K562 (cell line): ENCODE results near the gene RAB25. TPM values are rescaled to one million over a fixed set of nuclear protein-coding genes. Genes with fewer than 3 reads are reported as not detected.

Experiments
- ARHGAP35 ChIP-seq: fragments of 450-650 bp; IDR thresholded peaks from 2 replicates; pipeline ENCODE4 v1.6.1; 2018; ENCODE audit not compliant: partially characterized antibody
- ARID1B ChIP-seq: fragments of 450-650 bp; IDR thresholded peaks from 2 replicates; pipeline ENCODE4 v1.6.1; 2016; ENCODE audit warnings: antibody characterized with exemption, mild to moderate bottlenecking, inconsistent platforms
- ATF2 ChIP-seq: sonication (generic); formaldehyde crosslinking; IDR thresholded peaks from 2 replicates; pipeline ENCODE4 v1.8.1; 2022; ENCODE audit warnings: missing genetic modification reagents
- CAMTA2 ChIP-seq: fragments of 250-450 bp; sonication (Bioruptor Pico); conservative IDR thresholded peaks from 2 replicates; pipeline ENCODE4 v1.5.1; 2022
- NFATC3 ChIP-seq: fragments of 450-650 bp; IDR thresholded peaks from 2 replicates; pipeline ENCODE4 v1.6.1; 2017; ENCODE audit warnings: mild to moderate bottlenecking
- POLR3G ChIP-seq: IDR thresholded peaks from 2 replicates; pipeline ENCODE4 v1.6.1; 2011; ENCODE audit not compliant: insufficient read length, insufficient replicate concordance; ENCODE audit errors: extremely low read depth
- RREB1 ChIP-seq: fragments of 250-450 bp; sonication (Bioruptor Pico); IDR thresholded peaks from 2 replicates; pipeline ENCODE4 v1.4.0; 2020
- TFAP4 ChIP-seq: sonication (generic); formaldehyde crosslinking; IDR thresholded peaks from 2 replicates; pipeline ENCODE4 v1.8.0; 2022; ENCODE audit warnings: missing genetic modification reagents, mild to moderate bottlenecking, moderate library complexity, borderline replicate concordance
- ZNF277 ChIP-seq: fragments of 250-450 bp; sonication (Bioruptor Pico); IDR thresholded peaks from 2 replicates; pipeline ENCODE4 v1.8.0; 2022; ENCODE audit warnings: inconsistent platforms, mild to moderate bottlenecking, moderate library complexity, borderline replicate concordance
- ZNF347 ChIP-seq: fragments of 450-650 bp; formaldehyde crosslinking; IDR thresholded peaks from 2 replicates; pipeline ENCODE4 v1.4.0; 2020; ENCODE audit warnings: low read depth, mild to moderate bottlenecking, moderate library complexity
- ZNF830 ChIP-seq: fragments of 250-450 bp; sonication (Bioruptor Pico); IDR thresholded peaks from 2 replicates; pipeline ENCODE4 v1.5.0; 2021; ENCODE audit warnings: mild to moderate bottlenecking
- polyA plus RNA-seq, 8 experiments: library from polyadenylated mRNA; depleted of rRNA in 4 of 8; stranded (reverse) in 5 of 8; unstranded in 3 of 8; fragments of >200 nt; fragmentation: Nextera tagmentation in 2 of 8; fragmentation: Illumina TruSeq in 1 of 8; extraction: Ambion mirVana in 2 of 8; extraction: Trizol in 1 of 8; gene quantifications; 2 replicates each; pipeline versions ENCODE4 v1.2.1 to v1.2.3, GENCODE V29; 2011 to 2014; ENCODE audit warnings: inconsistent platforms in 1 of 8, missing spikeins in 1 of 8
- total RNA-seq, 7 experiments: library from RNA; depleted of rRNA in 6 of 7; stranded (reverse); fragments of >200 nt in 6 of 7; fragmentation: Illumina TruSeq in 2 of 7; extraction: Trizol in 2 of 7; gene quantifications; 2 replicates each; pipeline versions ENCODE4 v1.2.1 to v1.2.3, GENCODE V29; 2011 to 2021; ENCODE audit warnings: low replicate concordance in 1 of 7
- TF ChIP-seq, protein P1 (sequence below), 2 experiments: fragments of 200-800 bp in 1 of 2; sonication (Bioruptor generic) in 1 of 2; sonication (generic) in 1 of 2; formaldehyde crosslinking in 1 of 2; IDR thresholded peaks in 1 of 2; conservative IDR thresholded peaks in 1 of 2; 2 replicates each; pipeline versions ENCODE4 v1.5.0 to v1.6.1; 2016 to 2020; ENCODE audit warnings: missing compliant biosample characterization in 1 of 2, missing genetic modification characterization in 1 of 2, missing genetic modification reagents in 1 of 2
- TF ChIP-seq, protein P2 (sequence below): fragments of 450-650 bp; IDR thresholded peaks from 2 replicates; pipeline ENCODE4 v1.6.1; 2016

RAB25 gene
- total and polyA plus RNA-seq, 9 of the 15 experiments (the other 6 are each of a cell fraction or from before 2014, with no cell fraction given): 0.10 to 0.27 (median 0.13) TPM; not detected in 6

GRCh38 chr1:156052862-156053767 is 7.8 kb upstream of the RAB25 start (continued):
- TF ChIP-seq RREB1 (no peak), CAMTA2 (no peak), ZNF830 (CRISPR knock-in tag) (no peak), ZNF347 (CRISPR knock-in tag) (no peak), POLR3G (no peak), TFAP4 (CRISPR knock-in tag) (peak; percentile 37; the same call in 1 of the 2 replicates), ARHGAP35 (no peak), NFATC3 (no peak), ATF2 (CRISPR knock-in tag) (no peak), ZNF277 (no peak), ARID1B (peak; percentile 37; the same call in 1 of the 2 replicates)
- TF ChIP-seq, protein P1, sequence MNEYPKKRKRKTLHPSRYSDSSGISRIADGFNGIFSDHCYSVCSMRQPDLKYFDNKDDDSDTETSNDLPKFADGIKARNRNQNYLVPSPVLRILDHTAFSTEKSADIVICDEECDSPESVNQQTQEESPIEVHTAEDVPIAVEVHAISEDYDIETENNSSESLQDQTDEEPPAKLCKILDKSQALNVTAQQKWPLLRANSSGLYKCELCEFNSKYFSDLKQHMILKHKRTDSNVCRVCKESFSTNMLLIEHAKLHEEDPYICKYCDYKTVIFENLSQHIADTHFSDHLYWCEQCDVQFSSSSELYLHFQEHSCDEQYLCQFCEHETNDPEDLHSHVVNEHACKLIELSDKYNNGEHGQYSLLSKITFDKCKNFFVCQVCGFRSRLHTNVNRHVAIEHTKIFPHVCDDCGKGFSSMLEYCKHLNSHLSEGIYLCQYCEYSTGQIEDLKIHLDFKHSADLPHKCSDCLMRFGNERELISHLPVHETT (CRISPR knock-in tag; conservative IDR thresholded peaks at IDR 0.05 in 1 of 2, IDR thresholded peaks at IDR 0.05 in 1 of 2): no peak
- TF ChIP-seq, protein P2, sequence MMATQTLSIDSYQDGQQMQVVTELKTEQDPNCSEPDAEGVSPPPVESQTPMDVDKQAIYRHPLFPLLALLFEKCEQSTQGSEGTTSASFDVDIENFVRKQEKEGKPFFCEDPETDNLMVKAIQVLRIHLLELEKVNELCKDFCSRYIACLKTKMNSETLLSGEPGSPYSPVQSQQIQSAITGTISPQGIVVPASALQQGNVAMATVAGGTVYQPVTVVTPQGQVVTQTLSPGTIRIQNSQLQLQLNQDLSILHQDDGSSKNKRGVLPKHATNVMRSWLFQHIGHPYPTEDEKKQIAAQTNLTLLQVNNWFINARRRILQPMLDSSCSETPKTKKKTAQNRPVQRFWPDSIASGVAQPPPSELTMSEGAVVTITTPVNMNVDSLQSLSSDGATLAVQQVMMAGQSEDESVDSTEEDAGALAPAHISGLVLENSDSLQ: peak; percentile 79
